ENCODE measurements around the gene DNM3.
"Not testable (repeated sequence)": the region's sequence is repeated elsewhere in the genome, so short reads cannot be mapped to it uniquely, and the experiment has no call there.

The DNM3 gene

GRCh38 chr1:172043900-172044299, 202.6 kb downstream of the DNM3 start:
- no peak for DNase-seq

GRCh38 chr1:172051898-172052297, 210.6 kb downstream of the DNM3 start:
- DNase-seq, result no peak

- peak; percentile 13 for DNase-seq
Observed at GRCh38 chr1:172054172-172054571, 212.9 kb downstream of the DNM3 start.

- DNase-seq, result not testable (repeated sequence)
Observed at GRCh38 chr1:172055816-172056419, 214.6 kb downstream of the DNM3 start.

- no peak for DNase-seq
Observed at GRCh38 chr1:172068334-172068733, 227.0 kb downstream of the DNM3 start.

- no peak for DNase-seq
Observed at GRCh38 chr1:172069051-172069450, 227.8 kb downstream of the DNM3 start.

- peak; percentile 26 for DNase-seq
Observed at GRCh38 chr1:172069534-172069933, 228.2 kb downstream of the DNM3 start.

- DNase-seq, result no peak
Observed at GRCh38 chr1:172070055-172070454, 228.8 kb downstream of the DNM3 start.

- DNase-seq, result no peak
Observed at GRCh38 chr1:172071746-172072145, 230.4 kb downstream of the DNM3 start.

- not testable (repeated sequence) for DNase-seq
Observed at GRCh38 chr1:172079859-172080258, 238.6 kb downstream of the DNM3 start.

GRCh38 chr1:172083191-172083590, 241.9 kb downstream of the DNM3 start:
- DNase-seq, result no peak

GRCh38 chr1:172084876-172085275, 243.6 kb downstream of the DNM3 start:
- DNase-seq, result no peak

- no peak for DNase-seq
Observed at GRCh38 chr1:172085317-172085716, 244.0 kb downstream of the DNM3 start.

- DNase-seq, result no peak
Observed at GRCh38 chr1:172086137-172086536, 244.8 kb downstream of the DNM3 start.

- DNase-seq, result no peak
Observed at GRCh38 chr1:172088256-172088655, 247.0 kb downstream of the DNM3 start.

GRCh38 chr1:172089768-172090510, 248.6 kb downstream of the DNM3 start:
- DNase-seq, result peak; percentile 38

GRCh38 chr1:172090511-172090817, 249.2 kb downstream of the DNM3 start:
- no peak for DNase-seq

GRCh38 chr1:172095846-172096245, 254.5 kb downstream of the DNM3 start:
- DNase-seq, result no peak

- DNase-seq, result no peak
Observed at GRCh38 chr1:172105230-172105629, 263.9 kb downstream of the DNM3 start.

GRCh38 chr1:172107316-172107975, 266.1 kb downstream of the DNM3 start:
- DNase-seq, result no peak

GRCh38 chr1:172108161-172108893, 267.0 kb downstream of the DNM3 start:
- DNase-seq, result peak; percentile 80

- DNase-seq, result peak; percentile 85
Observed at GRCh38 chr1:172109359-172109758, 268.1 kb downstream of the DNM3 start.

GRCh38 chr1:172112576-172112975, 271.3 kb downstream of the DNM3 start:
- DNase-seq, result peak; percentile 57

GRCh38 chr1:172117800-172118199, 276.5 kb downstream of the DNM3 start:
- DNase-seq, result no peak
